ENCODE data around the gene TLE7.

The TLE7 gene

GRCh38 chr16:71448274-71448866 is 6.5 kb upstream of the TLE7 start:
- no peak for DNase-seq

DNA sequence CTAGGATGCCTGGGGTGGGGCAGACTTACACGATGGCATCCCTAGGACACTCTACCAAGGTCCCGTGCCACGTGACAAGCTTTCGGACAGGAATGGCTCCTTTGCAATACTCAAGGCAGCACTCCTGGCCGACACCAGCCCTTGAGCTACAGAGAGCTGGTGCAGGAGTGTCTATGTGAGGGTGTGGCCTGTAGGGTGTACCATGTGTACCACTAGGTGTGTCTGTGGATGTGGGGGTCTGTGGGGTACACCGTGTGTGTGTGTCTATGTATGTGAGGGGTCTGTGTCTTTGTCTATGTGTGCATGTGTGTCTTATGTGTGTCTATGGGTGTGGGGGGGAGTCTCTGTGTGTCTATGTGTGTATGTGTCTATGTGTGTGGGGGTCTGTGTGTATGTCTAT is 1.9 kb upstream of the TLE7 start:
- DNase-seq, result no peak

GRCh38 chr16:71441348-71442050 is 355 bp downstream of the TLE7 start:
- DNase-seq, result no peak

DNA sequence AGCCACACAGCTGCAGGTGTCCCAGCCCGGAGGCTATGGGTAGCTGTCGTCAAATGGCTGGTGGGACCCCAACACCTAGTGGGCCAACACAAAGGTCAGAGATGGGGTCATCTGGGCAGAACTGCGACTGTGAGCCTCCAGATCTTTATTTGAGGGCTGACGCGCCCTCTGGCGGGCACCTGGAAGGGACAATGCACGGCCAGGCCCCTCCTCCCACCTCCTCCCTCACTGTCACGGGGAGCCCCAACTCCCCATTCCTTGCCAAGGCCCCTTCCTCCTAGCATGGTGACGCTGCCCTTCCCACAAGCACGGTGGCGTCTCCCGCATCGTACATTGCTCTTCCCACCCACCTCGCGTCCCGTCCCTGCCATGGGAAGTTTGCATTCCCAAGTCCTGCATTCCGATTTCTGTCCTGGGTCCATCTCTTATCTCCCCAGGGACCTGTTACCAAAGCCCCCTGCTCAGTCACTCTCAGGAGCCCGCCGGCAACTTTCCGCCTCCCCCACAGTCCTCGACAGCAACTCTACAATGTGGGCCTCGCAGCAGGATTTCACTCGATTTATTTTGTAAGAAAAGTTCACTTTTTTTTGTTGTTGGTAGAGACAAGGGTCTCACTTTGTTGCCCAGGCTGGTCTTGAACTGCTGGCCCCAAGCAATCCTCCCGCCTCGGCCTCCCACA is 1.0 kb downstream of the TLE7 start:
- no peak for DNase-seq

- DNase-seq, result no peak
Measured at GRCh38 chr16:71439523-71439922, 2.3 kb downstream of the TLE7 start.

DNA sequence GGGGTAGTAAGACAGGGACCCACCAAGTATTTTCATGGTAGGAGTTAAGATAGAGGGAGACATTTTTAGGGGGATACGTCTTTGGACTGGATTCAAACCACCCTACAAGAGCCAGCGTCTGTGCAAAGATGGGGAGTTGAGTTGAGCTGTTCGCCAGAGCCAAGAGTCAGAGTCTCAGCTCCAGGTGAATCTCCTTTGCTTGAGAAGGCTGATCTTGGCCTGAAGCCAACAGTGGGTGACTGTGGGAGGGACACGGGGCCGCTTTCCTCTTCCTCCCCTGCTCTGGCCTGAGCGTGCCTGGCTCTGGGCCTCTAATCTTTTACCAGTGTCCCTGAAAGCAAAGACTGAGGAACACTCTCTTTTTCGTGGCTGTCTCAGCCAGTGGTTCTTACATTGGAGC is 5.4 kb downstream of the TLE7 start:
- DNase-seq, result no peak

GRCh38 chr16:71432906-71433305 is 8.9 kb downstream of the TLE7 start:
- no peak for DNase-seq

DNA sequence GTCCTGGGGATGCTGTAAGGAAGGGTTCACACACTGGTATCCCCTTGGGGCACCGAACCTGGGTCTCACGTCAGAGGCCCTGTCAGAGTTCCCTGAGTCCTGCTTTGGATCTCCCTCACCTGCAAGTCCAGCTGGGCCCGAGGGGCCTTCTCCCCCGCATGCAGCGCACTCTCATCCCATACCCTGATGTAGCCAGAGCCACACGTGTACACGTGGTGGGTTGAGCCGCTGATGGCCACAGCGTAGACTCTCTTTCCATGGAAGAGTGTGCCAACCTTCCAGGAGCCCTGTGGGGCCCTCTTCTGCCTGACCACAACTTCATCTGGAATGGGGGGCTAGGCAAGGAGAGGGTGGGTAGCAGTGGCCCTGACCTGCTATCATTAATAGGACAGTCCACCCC is 9.9 kb downstream of the TLE7 start:
- DNase-seq, result no peak

DNA sequence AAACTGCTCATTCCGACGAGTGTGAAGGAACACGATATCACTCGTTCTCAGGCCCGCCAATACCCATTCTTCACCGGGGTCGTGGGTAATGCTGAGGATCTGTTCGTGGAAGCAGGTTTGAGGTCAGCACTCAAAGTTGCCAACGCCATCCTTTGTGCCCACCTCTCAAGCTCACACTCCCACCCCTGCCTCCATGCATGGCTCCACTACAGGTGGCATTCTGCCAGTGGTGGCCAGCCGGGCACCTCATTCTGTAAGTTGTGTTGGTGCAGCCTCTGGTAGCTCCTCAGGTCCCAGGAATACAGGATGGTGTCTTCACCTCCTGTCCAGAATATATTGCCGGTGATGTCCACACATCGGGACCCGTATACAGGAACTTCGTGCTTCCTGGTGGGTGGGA is 10.7 kb downstream of the TLE7 start:
- DNase-seq, result no peak

- no peak for DNase-seq
Measured at GRCh38 chr16:71430744-71431143, 11.1 kb downstream of the TLE7 start.

GRCh38 chr16:71429581-71429980 is 12.3 kb downstream of the TLE7 start:
- no peak for DNase-seq

- DNase-seq, result no peak
Measured at GRCh38 chr16:71428883-71429282, 13.0 kb downstream of the TLE7 start.

GRCh38 chr16:71428385-71428784 is 13.5 kb downstream of the TLE7 start:
- no peak for DNase-seq

- no peak for DNase-seq
Measured at GRCh38 chr16:71426880-71427615, 14.8 kb downstream of the TLE7 start.

DNA sequence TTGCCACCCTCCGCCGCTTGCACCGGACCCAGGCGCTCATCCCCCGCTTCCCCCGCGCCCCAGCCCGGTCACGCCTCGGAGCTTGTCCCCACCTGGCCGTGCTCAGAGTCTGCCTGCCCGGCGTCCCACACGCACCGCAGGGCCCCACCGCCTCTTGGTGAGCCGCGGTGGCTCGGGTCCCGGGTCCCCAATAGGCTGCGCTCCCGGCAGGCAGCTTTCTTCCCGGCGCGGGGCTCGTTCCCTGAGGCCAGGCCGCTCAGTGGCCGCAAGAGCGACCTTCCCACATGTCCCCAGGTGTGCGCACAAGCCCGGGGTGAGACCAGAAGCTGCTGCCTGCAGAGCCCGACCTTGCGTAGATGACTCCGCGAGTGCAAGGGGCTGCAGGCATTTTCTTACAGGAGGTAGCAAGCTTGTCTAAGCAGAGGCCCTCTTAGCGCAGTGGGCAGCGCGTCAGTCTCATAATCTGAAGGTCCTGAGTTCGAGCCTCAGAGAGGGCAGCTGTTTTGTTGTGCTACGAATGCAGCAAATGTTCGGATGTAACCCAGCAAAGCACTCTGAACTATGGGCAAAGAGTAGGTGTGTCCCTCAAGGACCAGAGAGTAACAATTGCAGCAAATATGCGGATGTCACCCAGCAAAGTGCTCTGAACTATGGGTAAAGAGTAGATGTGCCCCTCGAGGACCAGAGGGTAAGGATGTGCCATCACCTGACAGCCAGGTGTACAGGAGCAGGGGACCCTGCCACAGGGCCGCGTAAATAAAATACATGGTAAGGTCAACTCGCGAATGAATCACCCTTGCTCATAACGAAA is 15.6 kb downstream of the TLE7 start:
- DNase-seq, result no peak

GRCh38 chr16:71425746-71426068 is 16.1 kb downstream of the TLE7 start:
- no peak for DNase-seq

DNA sequence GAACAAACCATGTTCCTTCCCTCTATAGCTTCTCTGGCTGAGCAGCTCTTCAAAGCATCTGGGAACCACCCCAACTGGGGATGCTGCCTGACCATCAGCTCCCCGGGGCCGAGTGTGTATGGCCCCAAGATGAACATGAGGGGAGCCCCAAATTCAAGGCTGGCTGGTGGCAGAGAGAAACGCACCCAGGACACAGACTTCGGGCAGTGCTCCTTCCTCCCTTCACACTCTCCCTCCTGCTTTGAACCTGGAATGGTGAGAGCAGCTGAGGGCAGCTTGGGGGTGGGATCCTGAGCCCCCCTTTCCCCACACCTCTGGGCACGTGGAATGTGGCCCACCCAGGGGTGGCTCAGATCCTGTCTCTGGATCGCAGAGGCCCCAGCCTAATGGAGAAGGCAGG is 17.2 kb downstream of the TLE7 start:
- DNase-seq, result no peak

DNA sequence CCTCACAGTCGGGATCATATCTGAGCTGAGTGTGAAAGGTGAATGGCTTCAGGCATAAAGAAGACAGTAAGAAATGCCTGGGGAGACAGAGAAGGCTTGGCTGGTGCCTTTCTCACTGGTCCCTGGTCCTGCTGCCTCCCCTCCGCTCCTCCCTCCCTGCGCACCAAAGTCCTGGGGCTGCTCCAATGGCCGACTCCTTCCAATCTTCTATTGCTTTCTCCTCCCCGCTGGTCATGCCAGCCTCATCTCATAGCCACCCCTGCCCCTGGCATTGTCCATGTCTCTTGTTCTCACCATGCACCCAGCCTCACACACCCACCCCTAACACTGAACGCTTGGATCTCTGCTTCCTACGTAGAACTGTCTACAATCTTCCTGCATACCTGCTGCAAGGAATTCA is 18.0 kb downstream of the TLE7 start:
- no peak for DNase-seq

DNA sequence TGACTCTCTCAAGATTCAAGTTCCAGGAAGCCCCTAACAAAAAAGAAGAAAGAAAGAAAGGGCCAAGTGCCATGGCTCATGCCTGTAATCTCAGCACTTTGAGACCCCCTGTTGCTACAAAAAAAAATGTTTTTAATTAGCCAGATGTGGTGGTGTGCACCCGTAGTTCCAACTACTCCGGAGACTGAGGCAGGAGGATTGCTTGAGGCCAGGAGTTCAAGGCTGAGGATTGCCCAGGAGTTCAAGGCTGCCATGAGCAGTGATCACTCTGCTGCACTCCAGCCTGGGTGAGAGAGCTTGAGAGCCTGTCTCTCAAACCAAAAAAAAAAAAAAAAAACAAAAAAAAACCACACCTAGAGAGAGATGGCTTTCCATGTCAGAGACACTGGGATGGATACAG is 18.8 kb downstream of the TLE7 start:
- DNase-seq, result no peak

DNA sequence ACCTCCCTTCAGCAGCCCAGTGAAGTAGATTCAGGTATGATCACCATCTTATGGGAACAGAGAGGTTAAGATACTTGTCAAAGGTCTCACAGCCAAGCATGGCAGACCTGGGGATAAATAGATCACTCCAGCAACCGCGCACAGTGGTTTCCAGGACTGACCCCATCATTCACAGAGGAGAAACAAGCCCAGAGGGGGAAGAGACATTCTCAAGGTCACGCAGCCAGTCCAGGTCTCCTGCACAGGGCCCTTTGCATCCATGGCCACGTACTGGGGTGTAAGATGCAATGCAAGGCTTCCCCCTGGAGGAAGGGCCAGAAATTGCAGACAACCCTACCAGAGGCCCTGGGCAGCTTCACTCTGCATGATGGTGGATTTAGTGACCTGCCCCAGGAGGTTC is 19.9 kb downstream of the TLE7 start:
- peak; percentile 41 to 42 for DNase-seq

- DNase-seq, result no peak
Measured at GRCh38 chr16:71414038-71414437, 27.8 kb downstream of the TLE7 start.

DNA sequence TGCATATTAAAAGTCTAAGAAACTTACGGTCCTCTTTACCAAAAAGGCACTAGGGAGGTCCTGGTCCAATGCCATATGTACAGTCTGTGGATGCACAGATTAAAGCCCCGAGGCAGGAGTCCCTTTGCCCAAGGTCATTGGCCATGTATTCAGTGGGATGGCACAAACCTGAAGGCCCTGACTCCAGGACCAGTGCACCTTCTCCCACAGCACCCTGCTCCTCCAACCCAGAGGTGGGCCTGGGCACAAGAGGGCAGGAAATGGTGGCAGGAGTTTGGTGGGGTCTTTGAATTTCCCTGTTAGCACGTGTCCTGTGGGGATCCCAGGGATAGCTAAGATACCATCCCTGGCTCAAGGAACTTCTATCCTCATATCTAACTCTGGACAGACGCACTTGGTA is 28.5 kb downstream of the TLE7 start:
- no peak for DNase-seq

Data from Kasumi-1 (cell line).